ENCODE results near the gene DTHD1.

- TF ChIP-seq EZH2 (IDR thresholded peaks at IDR 0.05; ENCODE audit: insufficient read depth, low read length) (no peak), CTCF (IDR thresholded peaks at IDR 0.05; ENCODE audit: insufficient read depth, low read depth, low read length) (no peak)
Measured at GRCh38 chr4:36332023-36332781, 50.8 kb downstream of the DTHD1 start.

Measured in astrocyte (in vitro differentiated cells and primary cell).